ENCODE results near the gene GBP7. TPM values are rescaled to one million over a fixed set of nuclear protein-coding genes. Genes with fewer than 3 reads are reported as not detected.
"Not testable (repeated sequence)": the region's sequence is repeated elsewhere in the genome, so short reads cannot be mapped to it uniquely, and the experiment has no call there.

The GBP7 gene
- total RNA-seq, 6 experiments from 2014 or later = 12.5 to 38.1 (median 23.6) TPM

GRCh38 chr1:89129911-89130310 is 45.9 kb downstream of the GBP7 start:
- Histone ChIP-seq H3K4me3 (no peak overlapping the region), H3K9me3 (no peaks in the 10 kb centered on the region), H3K27me3 (no peaks in the 10 kb centered on the region), H3K36me3 (peaks cover 0 to 17% (median 0%) of the 10 kb centered on the region in 4 donors), H3K27ac (peak overlapping the region; percentile 88 to 95 (median 90)), H3K4me1 (peaks cover 0 to 28% (median 13%) of the 10 kb centered on the region in 4 donors)
- TF ChIP-seq CTCF (IDR thresholded peaks at IDR 0.05) = no peak
- no peak for TF ChIP-seq POLR2A (IDR thresholded peaks at IDR 0.05)
- intact Hi-C loops (cut with DNase I) = no loop called here
- WGBS (ENCODE audit: insufficient coverage, low coverage, low lambda C conversion rate, missing lambda C conversion rate) = 48% methylated on average over 4 of the region's 4 CpGs
- no peak for DNase-seq
- peak in 1 of 4 donors; percentile 3 for ATAC-seq

- WGBS (ENCODE audit: insufficient coverage, low coverage, low lambda C conversion rate, missing lambda C conversion rate) = 100% methylated on average over 2 of the region's 31 CpGs
- H3K27me3 ChIP-seq; H3K4me3 ChIP-seq; ATAC-seq; H3K9me3 ChIP-seq; intact Hi-C loops (cut with DNase I): not testable (repeated sequence)
- peaks cover 0 to 12% (median 0%) of the 10 kb centered on the region in 4 donors for H3K36me3 ChIP-seq
- peaks cover 0 to 32% (median 14%) of the 10 kb centered on the region in 4 donors for H3K4me1 ChIP-seq
- H3K27ac ChIP-seq = peak overlapping the region; percentile 88 to 95 (median 90)
- peak in 1 of 3 donors; percentile 55 for DNase-seq
Observed at GRCh38 chr1:89128003-89128458, 47.8 kb downstream of the GBP7 start.

GRCh38 chr1:89126602-89127565 is 48.9 kb downstream of the GBP7 start:
- H3K27me3 ChIP-seq; intact Hi-C loops (cut with DNase I); H3K4me3 ChIP-seq; H3K9me3 ChIP-seq; H3K36me3 ChIP-seq: not testable (repeated sequence)
- peak overlapping the region; percentile 85 to 90 (median 88) for H3K27ac ChIP-seq
- H3K4me1 ChIP-seq = peaks cover 0 to 32% (median 14%) of the 10 kb centered on the region in 4 donors
- 59% methylated on average over 7 of the region's 23 CpGs for whole genome bisulfite sequencing (ENCODE audit: insufficient coverage, low coverage, low lambda C conversion rate, missing lambda C conversion rate)
- TF ChIP-seq POLR2A (IDR thresholded peaks at IDR 0.05) = peak; percentile 31
- peak in 1 of 3 donors; percentile 62 for DNase-seq
- peak in 2 of 4 donors; percentile 6 to 20 for ATAC-seq

- peaks cover 0 to 30% (median 14%) of the 10 kb centered on the region in 4 donors for H3K4me1 ChIP-seq
- intact Hi-C loops (cut with DNase I) = no loop called here
- TF ChIP-seq CTCF (IDR thresholded peaks at IDR 0.05) (no peak), POLR2A (IDR thresholded peaks at IDR 0.05) (peak; percentile 77)
- peak; percentile 74 to 86 (median 80) for ATAC-seq
- no peak for DNase-seq
- H3K36me3 ChIP-seq = peaks cover 0 to 7% (median 5%) of the 10 kb centered on the region in 4 donors
- H3K27ac ChIP-seq = peak within 1 kb of the TSS; percentile 85 to 90 (median 88)
- no peaks in the 10 kb centered on the region for H3K27me3 ChIP-seq
- H3K4me3 ChIP-seq = peak within 1 kb of the TSS; percentile 20 to 44 (median 36)
- whole genome bisulfite sequencing (ENCODE audit: insufficient coverage, low coverage, low lambda C conversion rate, missing lambda C conversion rate) = 8% methylated on average over 6 of the region's 6 CpGs
- no peaks in the 10 kb centered on the region for H3K9me3 ChIP-seq
Observed at GRCh38 chr1:89125913-89126580, 49.8 kb downstream of the GBP7 start, which contains the start of gene GBP2. GBP2 (minus strand) TSS chr1:89126114; CDS start chr1:89121966, 4,148 bp downstream.

- TF ChIP-seq POLR2A (IDR thresholded peaks at IDR 0.05) (no peak), CTCF (IDR thresholded peaks at IDR 0.05) (no peak)
- ATAC-seq = peak; percentile 25 to 63 (median 44)
- no peaks in the 10 kb centered on the region for H3K9me3 ChIP-seq
- 27% methylated on average over 3 of the region's 3 CpGs for WGBS (ENCODE audit: insufficient coverage, low coverage, low lambda C conversion rate, missing lambda C conversion rate)
- peak overlapping the region; percentile 85 to 90 (median 88) for H3K27ac ChIP-seq
- intact Hi-C loops (cut with DNase I) = no loop called here
- peaks cover 0 to 23% (median 12%) of the 10 kb centered on the region in 4 donors for H3K4me1 ChIP-seq
- peak overlapping the region; percentile 20 to 44 (median 36) for H3K4me3 ChIP-seq
- H3K27me3 ChIP-seq = no peaks in the 10 kb centered on the region
- peaks cover 0 to 14% (median 10%) of the 10 kb centered on the region in 4 donors for H3K36me3 ChIP-seq
- no peak for DNase-seq
Observed at GRCh38 chr1:89125240-89125912, 50.4 kb downstream of the GBP7 start.

Measured in right lobe of liver (tissue), 6 donors.